Vagina (tissue), 2 donors: ENCODE results near the gene ARMH3.

ENCODE experiments used
- CTCF ChIP-seq, 3 experiments: fragments of 450-650 bp in 2 of 3; fragments of 200-600 bp in 1 of 3; sonication (generic) in 1 of 3; IDR thresholded peaks; one replicate each; pipeline ENCODE4 v1.5.1; 2017 to 2019; ENCODE audit warnings: antibody characterized with exemption in 3 of 3, mild to moderate bottlenecking in 2 of 3, moderate library complexity in 2 of 3
- POLR2A ChIP-seq, 2 donors: fragments of 450-650 bp; IDR thresholded peaks; one replicate each; pipeline ENCODE4 v1.6.1; 2017; ENCODE audit warnings: antibody characterized with exemption in 2 of 2, mild to moderate bottlenecking in 2 of 2, moderate library complexity in 2 of 2
- POLR2AphosphoS5 ChIP-seq, 2 donors: sonication (generic); formaldehyde crosslinking; IDR thresholded peaks; one replicate each; pipeline ENCODE4 v1.9.0; 2017; ENCODE audit warnings: antibody characterized with exemption in 2 of 2, mild to moderate bottlenecking in 2 of 2, low read depth in 1 of 2; ENCODE audit not compliant: insufficient read depth in 1 of 2

DNA sequence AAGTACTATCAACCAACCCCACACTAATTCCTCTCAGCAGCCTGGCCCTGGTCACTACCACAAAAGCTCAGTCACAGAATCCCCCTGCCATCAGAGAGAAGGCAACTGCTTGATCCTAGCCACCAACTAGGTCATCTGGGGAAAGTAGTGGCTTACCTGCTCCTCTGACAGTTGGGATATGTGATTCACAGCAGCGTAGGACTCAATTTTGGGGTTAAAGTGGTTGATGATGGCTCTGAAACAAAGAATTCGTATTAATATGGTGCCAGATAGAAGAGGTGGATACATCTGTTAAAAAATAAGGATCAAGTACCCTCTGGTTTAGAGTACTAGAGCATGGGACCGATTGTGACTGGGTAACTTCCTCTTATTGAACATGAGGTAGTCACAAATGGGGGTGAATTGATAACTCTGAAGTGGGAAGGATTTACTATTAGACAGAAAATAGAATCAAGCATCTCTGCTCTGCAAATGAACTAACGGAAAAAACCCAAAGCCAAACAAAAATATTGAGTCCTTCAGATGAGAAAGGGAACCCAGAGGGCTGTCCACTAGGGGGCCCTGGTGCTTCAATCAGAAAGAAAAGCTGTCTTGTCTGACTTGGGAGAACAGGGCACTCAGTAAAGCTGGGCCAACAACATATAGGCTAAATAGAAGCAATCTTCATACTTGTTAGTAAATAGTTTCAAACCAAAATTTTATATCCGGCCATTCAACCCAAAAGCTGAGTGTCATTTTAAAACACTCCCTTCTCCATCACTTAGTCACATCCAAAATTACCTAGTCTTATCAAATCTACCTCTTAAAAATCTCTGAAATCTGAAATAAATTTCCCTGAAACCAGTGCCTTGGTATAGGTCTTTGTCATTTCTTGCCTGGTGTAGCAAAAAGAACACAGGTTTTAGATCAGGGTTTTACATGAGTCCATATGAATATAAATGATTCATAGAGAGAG lies 166.4 kb downstream of the ARMH3 start:
- no peak for TF ChIP-seq POLR2A (IDR thresholded peaks at IDR 0.05)
- peak in 2 of 3 experiments; percentile 39 to 46 for TF ChIP-seq CTCF (IDR thresholded peaks at IDR 0.05)
- TF ChIP-seq POLR2AphosphoS5 (IDR thresholded peaks at IDR 0.05; ENCODE audit: insufficient read depth in 1 of 2, low read depth in 1 of 2), result no peak
